GM23248 (cell line): ENCODE data around the gene CCDC102B. TPM values are rescaled to one million over a fixed set of nuclear protein-coding genes. Genes with fewer than 3 reads are reported as not detected.
A peak's percentile ranks its signal among the peaks of the same experiment; 100 is the strongest.

Experiments used
- DNase-seq: peaks from one replicate; pipeline ENCODE4 v3.0.0-alpha.2; 2015
- H2AFZ ChIP-seq: fragments of 200-600 bp; sonication (generic); 2 replicates; pipeline ENCODE4 v1.6.1; 2016; ENCODE audit warnings: antibody characterized with exemption
- H3F3A ChIP-seq: fragments of 200-600 bp; sonication (generic); 2 replicates; pipeline ENCODE4 v1.6.1; 2016; ENCODE audit warnings: mild to moderate bottlenecking, antibody characterized with exemption, mixed run types; ENCODE audit not compliant: insufficient read depth
- H3K27ac ChIP-seq: fragments of 200-600 bp; sonication (generic); 2 replicates; pipeline ENCODE4 v1.5.1; 2016; ENCODE audit warnings: mild to moderate bottlenecking
- H3K27me3 ChIP-seq: fragments of 200-600 bp; sonication (generic); replicated peaks from 2 replicates; pipeline ENCODE4 v1.6.1; 2016; ENCODE audit warnings: mild to moderate bottlenecking; ENCODE audit not compliant: insufficient read depth
- H3K36me3 ChIP-seq: fragments of 200-600 bp; sonication (generic); 2 replicates; pipeline ENCODE4 v1.6.1; 2016; ENCODE audit warnings: low read depth, mild to moderate bottlenecking
- H3K4me1 ChIP-seq: fragments of 200-600 bp; sonication (generic); 2 replicates; pipeline ENCODE4 v1.6.1; 2016; ENCODE audit warnings: mild to moderate bottlenecking; ENCODE audit not compliant: insufficient read depth
- H3K4me2 ChIP-seq: fragments of 200-600 bp; sonication (generic); one replicate; pipeline ENCODE4 v1.6.1; 2016; ENCODE audit warnings: mild to moderate bottlenecking; ENCODE audit not compliant: unreplicated experiment
- H3K4me3 ChIP-seq: fragments of 200-600 bp; sonication (generic); 2 replicates; pipeline ENCODE4 v1.5.1; 2016; ENCODE audit warnings: mild to moderate bottlenecking
- H3K79me2 ChIP-seq: fragments of 200-600 bp; sonication (generic); 2 replicates; pipeline ENCODE4 v1.6.1; 2016; ENCODE audit warnings: mild to moderate bottlenecking; ENCODE audit not compliant: insufficient read depth
- H3K9ac ChIP-seq: fragments of 200-600 bp; sonication (generic); 2 replicates; pipeline ENCODE4 v1.6.1; 2016; ENCODE audit warnings: mild to moderate bottlenecking
- H3K9me2 ChIP-seq: fragments of 200-600 bp; sonication (generic); 2 replicates; pipeline ENCODE4 v1.6.1; 2016; ENCODE audit warnings: mixed run types, mild to moderate bottlenecking, moderate library complexity; ENCODE audit not compliant: insufficient read depth
- H3K9me3 ChIP-seq: fragments of 200-600 bp; sonication (generic); one replicate; pipeline ENCODE4 v1.6.1; 2017; ENCODE audit warnings: low read depth
- H4K20me1 ChIP-seq: fragments of 200-600 bp; sonication (generic); 2 replicates; pipeline ENCODE4 v1.6.0; 2016; ENCODE audit not compliant: insufficient read depth
- EZH2 ChIP-seq: fragments of 200-600 bp; sonication (generic); IDR thresholded peaks from 2 replicates; pipeline ENCODE4 v1.6.1; 2018; ENCODE audit warnings: antibody characterized with exemption, mild to moderate bottlenecking; ENCODE audit not compliant: insufficient read depth, poor library complexity, severe bottlenecking
- EZH2phosphoT487 ChIP-seq: fragments of 200-600 bp; sonication (generic); IDR thresholded peaks from 2 replicates; pipeline ENCODE4 v1.6.1; 2018; ENCODE audit warnings: antibody characterized with exemption, moderate library complexity, mild to moderate bottlenecking, low read depth; ENCODE audit not compliant: insufficient read depth
- WGBS, 2 experiments: methylation state at CpG; one replicate each; pipeline ENCODE4 v1.1.6; 2015 to 2017; ENCODE audit warnings: low lambda C conversion rate in 2 of 2, low coverage in 1 of 2; ENCODE audit errors: missing lambda C conversion rate in 2 of 2; 5-methylcytosine and 5-hydroxymethylcytosine counted together
- in situ Hi-C: fragments of 300-500 bp; cut with MboI; formaldehyde crosslinking; loops from 2 replicates; pipeline ENCODE4 v1.15.0; 2020
- polyA plus RNA-seq: library from polyadenylated mRNA; unstranded; fragments of >200 nt; fragmentation: Nextera tagmentation; extraction: Ambion mirVana; gene quantifications from 2 replicates; pipeline ENCODE4 v1.2.1, GENCODE V29; 2016
- total RNA-seq: library from RNA; depleted of rRNA; stranded (reverse); fragments of >200 nt; shearing (Covaris generic); gene quantifications from 2 replicates; pipeline ENCODE4 v1.2.3, GENCODE V29; 2014

Gene CCDC102B
- total and polyA plus RNA-seq, 2 experiments from 2014 or later = 1.7 to 3.2 TPM

GRCh38 chr18:68817584-68817983 lies 19.7 kb downstream of the CCDC102B start:
- H3K9me3 ChIP-seq = no peaks in the 10 kb centered on the region
- no peaks in the 10 kb centered on the region for H3K27me3 ChIP-seq
- H3F3A ChIP-seq = no peaks in the 10 kb centered on the region
- H3K4me1 ChIP-seq = peaks cover 9% of the 10 kb centered on the region
- no peak overlapping the region for H3K4me3 ChIP-seq
- H3K9me2 ChIP-seq = no peaks in the 10 kb centered on the region
- TF ChIP-seq EZH2 = no peak
- no peak for TF ChIP-seq EZH2phosphoT487
- no peaks in the 10 kb centered on the region for H4K20me1 ChIP-seq
- no peaks in the 10 kb centered on the region for H3K36me3 ChIP-seq
- DNase-seq = peak; percentile 68
- H2AFZ ChIP-seq = peak overlapping the region; percentile 45
- H3K27ac ChIP-seq = no peak overlapping the region
- H3K79me2 ChIP-seq = no peaks in the 10 kb centered on the region
- in situ Hi-C loops = no loop called here
- WGBS, 2 experiments = 2 to 4% methylated on average over 3 of the region's 3 CpGs
- H3K9ac ChIP-seq = no peak overlapping the region
- no peak overlapping the region for H3K4me2 ChIP-seq

- in situ Hi-C loops = no loop called here
- H2AFZ ChIP-seq = 0 out of 2 replicates have a peak overlapping the region, but pooled peaks have one; percentile 37
- peaks cover 9% of the 10 kb centered on the region for H3K4me1 ChIP-seq
- H4K20me1 ChIP-seq = no peaks in the 10 kb centered on the region
- H3K27ac ChIP-seq = no peak overlapping the region
- H3F3A ChIP-seq = no peaks in the 10 kb centered on the region
- no peak for TF ChIP-seq EZH2
- TF ChIP-seq EZH2phosphoT487 = no peak
- no peak overlapping the region for H3K4me2 ChIP-seq
- H3K36me3 ChIP-seq = no peaks in the 10 kb centered on the region
- no peak overlapping the region for H3K4me3 ChIP-seq
- no peaks in the 10 kb centered on the region for H3K9me3 ChIP-seq
- H3K79me2 ChIP-seq = no peaks in the 10 kb centered on the region
- no peaks in the 10 kb centered on the region for H3K27me3 ChIP-seq
- no peak overlapping the region for H3K9ac ChIP-seq
- DNase-seq = no peak
- WGBS, 2 experiments = 3 to 4% methylated on average over 2 of the region's 2 CpGs
- H3K9me2 ChIP-seq = no peaks in the 10 kb centered on the region
Measured at GRCh38 chr18:68818584-68818983, 20.7 kb downstream of the CCDC102B start.

GRCh38 chr18:68822926-68823325 lies 25.0 kb downstream of the CCDC102B start:
- no peaks in the 10 kb centered on the region for H3K36me3 ChIP-seq
- no peak overlapping the region for H2AFZ ChIP-seq
- no peak overlapping the region for H3K9ac ChIP-seq
- H3K4me1 ChIP-seq = peaks cover 8% of the 10 kb centered on the region; the same call in 1 of the 2 replicates
- no peaks in the 10 kb centered on the region for H3F3A ChIP-seq
- H3K9me3 ChIP-seq = no peaks in the 10 kb centered on the region
- TF ChIP-seq EZH2 (no peak), EZH2phosphoT487 (no peak)
- in situ Hi-C loops = no loop called here
- H3K4me3 ChIP-seq = no peak overlapping the region
- H3K4me2 ChIP-seq = no peak overlapping the region
- H3K9me2 ChIP-seq = 0 out of 2 replicates have a peak, but pooled peaks cover 4% of the 10 kb centered on the region
- WGBS, 2 experiments = 91 to 92% methylated on average over 5 of the region's 5 CpGs
- no peak overlapping the region for H3K27ac ChIP-seq
- H4K20me1 ChIP-seq = no peaks in the 10 kb centered on the region
- H3K27me3 ChIP-seq = no peaks in the 10 kb centered on the region
- no peak for DNase-seq
- no peaks in the 10 kb centered on the region for H3K79me2 ChIP-seq

GRCh38 chr18:68826121-68826520 lies 28.2 kb downstream of the CCDC102B start:
- Histone ChIP-seq H3K9me2 (0 out of 2 replicates have a peak, but pooled peaks cover 4% of the 10 kb centered on the region), H4K20me1 (no peaks in the 10 kb centered on the region), H3K27me3 (no peaks in the 10 kb centered on the region), H3K4me3 (no peak overlapping the region), H3K9me3 (no peaks in the 10 kb centered on the region), H3K4me2 (no peak overlapping the region), H3K36me3 (no peaks in the 10 kb centered on the region), H3K4me1 (peaks cover 8% of the 10 kb centered on the region; the same call in 1 of the 2 replicates), H3F3A (no peaks in the 10 kb centered on the region), H3K9ac (no peak overlapping the region), H3K79me2 (no peaks in the 10 kb centered on the region), H3K27ac (no peak overlapping the region), H2AFZ (peak overlapping the region; percentile 76)
- peak; percentile 57 for DNase-seq
- TF ChIP-seq EZH2phosphoT487 (no peak), EZH2 (no peak)
- in situ Hi-C loops = no loop called here
- 10 to 12% methylated on average over 3 of the region's 3 CpGs for WGBS, 2 experiments
